B cell (primary cell): ENCODE data around the gene FEM1B. TPM values are rescaled to one million over a fixed set of nuclear protein-coding genes. Genes with fewer than 3 reads are reported as not detected.

Experiments
- ATAC-seq: fragments of 200-7000 bp; cut with Tn5 transposase; one replicate; pipeline ENCODE4 v1.10.0; 2021; ENCODE audit warnings: low read depth, mild to moderate bottlenecking, moderate number of reproducible peaks, moderate library complexity
- CTCF ChIA-PET: fragments of 350-600 bp; sonication (Branson Sonifier 250); formaldehyde crosslinking; loops from one replicate; lab custom pipeline; 2021; ENCODE audit warnings: antibody characterized with exemption, inconsistent platforms; lab: Charles Lee
- POLR2A ChIA-PET: fragments of 350-600 bp; sonication (Branson Sonifier 250); formaldehyde crosslinking; loops from one replicate; lab custom pipeline; 2021; ENCODE audit warnings: antibody characterized with exemption; lab: Charles Lee
- DNase-seq: peaks from one replicate; pipeline ENCODE4 v3.0.0; 2013
- H2AFZ ChIP-seq: 2 replicates; pipeline ENCODE4 v1.6.1; 2012; ENCODE audit warnings: mild to moderate bottlenecking, low read depth, low read length; ENCODE audit not compliant: insufficient read depth, poor library complexity, severe bottlenecking
- H3K27ac ChIP-seq, 2 donors: 1 replicate in 1 of 2; 2 replicates in 1 of 2; pipeline ENCODE4 v1.5.1; 2012 to 2013; ENCODE audit warnings: low read length in 2 of 2, mild to moderate bottlenecking in 2 of 2, moderate library complexity in 1 of 2
- H3K27me3 ChIP-seq, 4 experiments: fragments of 200-600 bp in 1 of 4; sonication (generic) in 1 of 4; replicated peaks in 1 of 4; 1 replicate in 2 of 4; 2 replicates in 2 of 4; pipeline versions ENCODE4 v1.6.1 to v1.7.0; 2013 to 2016; ENCODE audit warnings: low read length in 3 of 4, mild to moderate bottlenecking in 2 of 4, mixed read lengths in 1 of 4, moderate library complexity in 1 of 4; ENCODE audit not compliant: insufficient read depth in 4 of 4, control insufficient read depth in 3 of 4; ENCODE audit errors: control extremely low read depth in 1 of 4
- H3K36me3 ChIP-seq, 2 experiments: replicated peaks in 1 of 2; 1 replicate in 1 of 2; 2 replicates in 1 of 2; pipeline versions ENCODE4 v1.6.1 to v1.7.1; 2013; ENCODE audit warnings: low read length in 1 of 2; ENCODE audit not compliant: insufficient read depth in 2 of 2, control insufficient read depth in 1 of 2; ENCODE audit errors: control extremely low read depth in 1 of 2, extremely low read depth in 1 of 2
- H3K4me1 ChIP-seq, 2 donors: fragments of 200-600 bp in 1 of 2; sonication (generic) in 1 of 2; 1 replicate in 1 of 2; 2 replicates in 1 of 2; pipeline versions ENCODE4 v1.5.1 to v1.6.1; 2013 to 2017; ENCODE audit warnings: low read length in 2 of 2; ENCODE audit not compliant: control insufficient read depth in 2 of 2, insufficient read depth in 2 of 2
- H3K4me2 ChIP-seq: replicated peaks from 2 replicates; pipeline ENCODE3; 2012; ENCODE audit warnings: mild to moderate bottlenecking, low read depth, low read length; ENCODE audit not compliant: poor library complexity, severe bottlenecking
- H3K4me3 ChIP-seq, 5 experiments: fragments of 200-600 bp in 1 of 5; sonication (generic) in 1 of 5; 1 replicate in 3 of 5; 2 replicates in 2 of 5; pipeline versions ENCODE4 v1.5.1 to v1.7.0; 2011 to 2016; ENCODE audit warnings: low read length in 4 of 5, mild to moderate bottlenecking in 4 of 5, low read depth in 2 of 5, control low read depth in 1 of 5, moderate library complexity in 1 of 5; ENCODE audit not compliant: insufficient read depth in 1 of 5; ENCODE audit errors: control extremely low read depth in 1 of 5, extremely low read depth in 1 of 5
- H3K79me2 ChIP-seq: fragments of 200-600 bp; sonication (generic); one replicate; pipeline ENCODE4 v1.6.0; 2016; ENCODE audit warnings: low read length; ENCODE audit not compliant: control insufficient read depth, insufficient read depth
- H3K9ac ChIP-seq: fragments of 200-600 bp; sonication (generic); 2 replicates; pipeline ENCODE4 v1.6.1; 2017; ENCODE audit warnings: mild to moderate bottlenecking, low read length, moderate library complexity
- H3K9me3 ChIP-seq, 3 donors: one replicate each; pipeline versions ENCODE4 v1.6.1 to v1.7.1; 2013; ENCODE audit warnings: low read length in 2 of 3; ENCODE audit not compliant: control insufficient read depth in 2 of 3, insufficient read depth in 1 of 3; ENCODE audit errors: control extremely low read depth in 1 of 3
- H4K20me1 ChIP-seq: 2 replicates; pipeline ENCODE4 v1.6.0; 2012; ENCODE audit warnings: mild to moderate bottlenecking, low read length; ENCODE audit not compliant: insufficient read depth, control insufficient read depth, poor library complexity, severe bottlenecking
- H3K27ac Mint-ChIP-seq: one replicate; pipeline ENCODE4 v1.8.0; 2021; ENCODE audit warnings: mixed read lengths
- H3K27me3 Mint-ChIP-seq: one replicate; pipeline ENCODE4 v1.8.0; 2021; ENCODE audit warnings: mixed read lengths
- H3K4me1 Mint-ChIP-seq: one replicate; pipeline ENCODE4 v1.8.0; 2021; ENCODE audit warnings: mixed read lengths
- H3K4me3 Mint-ChIP-seq: one replicate; pipeline ENCODE4 v1.8.0; 2021; ENCODE audit warnings: mixed read lengths
- H3K9me3 Mint-ChIP-seq: one replicate; pipeline ENCODE4 v1.8.0; 2022; ENCODE audit warnings: mixed read lengths; ENCODE audit not compliant: insufficient read depth
- EZH2 ChIP-seq: IDR thresholded peaks from 2 replicates; pipeline ENCODE4 v1.6.1; 2012; ENCODE audit warnings: borderline replicate concordance, low read depth, mild to moderate bottlenecking, moderate library complexity, low read length; ENCODE audit not compliant: insufficient read depth, poor library complexity, severe bottlenecking
- WGBS: methylation state at CpG from one replicate; pipeline ENCODE4 v1.1.5; 2013; ENCODE audit warnings: missing lambda C conversion rate; ENCODE audit not compliant: insufficient coverage; 5-methylcytosine and 5-hydroxymethylcytosine counted together
- intact Hi-C: fragments of 100-400 bp; cut with micrococcal nuclease; formaldehyde crosslinking; loops from one replicate; pipeline ENCODE4 v1.10.0; 2022
- polyA plus RNA-seq: library from polyadenylated mRNA; depleted of rRNA; stranded (reverse); fragments of >200 nt; gene quantifications from 2 replicates; pipeline ENCODE4 v1.2.3, GENCODE V29; 2012
- total RNA-seq, 2 donors: library from RNA; stranded (reverse); fragments of 120-200 nt in 1 of 2; gene quantifications; 1 replicate in 1 of 2; 2 replicates in 1 of 2; pipeline versions ENCODE4 v1.2.3 to v1.2.4, GENCODE V29; 2013 to 2022
- TF ChIP-seq, protein P1 (sequence below): fragments of 200-600 bp; IDR thresholded peaks from one replicate; pipeline ENCODE4 v1.8.0; 2022; ENCODE audit warnings: antibody characterized with exemption, mild to moderate bottlenecking

Gene FEM1B
- total and polyA plus RNA-seq, 2 donors (not counting 1 experiment from before 2014, with no cell fraction given): 13.8 to 52.4 TPM

DNA sequence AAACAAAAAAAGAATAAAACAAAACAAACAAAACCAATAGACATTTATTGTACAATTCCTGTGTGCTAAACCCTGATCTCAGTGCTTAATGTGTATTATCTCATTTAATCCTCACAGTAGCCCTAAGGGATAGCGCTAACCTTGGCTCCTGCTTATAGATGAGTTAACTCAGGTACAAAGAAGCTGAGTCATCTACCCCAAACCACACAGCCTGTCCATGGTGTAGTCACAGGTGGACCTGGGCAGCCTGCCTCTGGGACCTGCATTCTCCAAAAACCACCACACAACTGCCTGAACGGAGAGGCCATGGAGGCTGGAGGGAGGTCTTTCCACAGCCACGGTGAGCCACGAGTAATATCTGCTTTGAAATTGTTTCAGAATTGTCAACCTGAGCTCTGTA lies 42.5 kb upstream of the FEM1B start:
- H3K27ac Mint-ChIP-seq: no peak overlapping the region
- ChIA-PET POLR2A (no interaction called here), CTCF (interaction anchor here (1.2 kb wide), 1 partner anchor 18 kb away, joined by 4 read pairs; no protein-coding TSS in a partner anchor)
- Histone ChIP-seq H3K36me3 (no peaks in the 10 kb centered on the region), H3K27ac (no peak overlapping the region), H2AFZ (no peak overlapping the region), H3K9me3 (no peaks in the 10 kb centered on the region), H3K79me2 (peaks cover 15% of the 10 kb centered on the region), H3K4me2 (no peak overlapping the region), H3K4me1 (peaks cover 4 to 14% of the 10 kb centered on the region in 2 donors), H3K9ac (no peak overlapping the region), H4K20me1 (no peaks in the 10 kb centered on the region), H3K27me3 (peaks cover 0 to 2% (median 0%) of the 10 kb centered on the region in 4 experiments), H3K4me3 (no peak overlapping the region)
- 100% methylated on average over 2 of the region's 4 CpGs for WGBS
- H3K27me3 Mint-ChIP-seq: peaks cover 4% of the 10 kb centered on the region
- no peak overlapping the region for H3K4me3 Mint-ChIP-seq
- DNase-seq (no peak), ATAC-seq (no peak)
- TF ChIP-seq, protein P1, sequence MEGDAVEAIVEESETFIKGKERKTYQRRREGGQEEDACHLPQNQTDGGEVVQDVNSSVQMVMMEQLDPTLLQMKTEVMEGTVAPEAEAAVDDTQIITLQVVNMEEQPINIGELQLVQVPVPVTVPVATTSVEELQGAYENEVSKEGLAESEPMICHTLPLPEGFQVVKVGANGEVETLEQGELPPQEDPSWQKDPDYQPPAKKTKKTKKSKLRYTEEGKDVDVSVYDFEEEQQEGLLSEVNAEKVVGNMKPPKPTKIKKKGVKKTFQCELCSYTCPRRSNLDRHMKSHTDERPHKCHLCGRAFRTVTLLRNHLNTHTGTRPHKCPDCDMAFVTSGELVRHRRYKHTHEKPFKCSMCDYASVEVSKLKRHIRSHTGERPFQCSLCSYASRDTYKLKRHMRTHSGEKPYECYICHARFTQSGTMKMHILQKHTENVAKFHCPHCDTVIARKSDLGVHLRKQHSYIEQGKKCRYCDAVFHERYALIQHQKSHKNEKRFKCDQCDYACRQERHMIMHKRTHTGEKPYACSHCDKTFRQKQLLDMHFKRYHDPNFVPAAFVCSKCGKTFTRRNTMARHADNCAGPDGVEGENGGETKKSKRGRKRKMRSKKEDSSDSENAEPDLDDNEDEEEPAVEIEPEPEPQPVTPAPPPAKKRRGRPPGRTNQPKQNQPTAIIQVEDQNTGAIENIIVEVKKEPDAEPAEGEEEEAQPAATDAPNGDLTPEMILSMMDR: no peak
- TF ChIP-seq EZH2: no peak
- H3K4me1 Mint-ChIP-seq: peaks cover 12% of the 10 kb centered on the region
- intact Hi-C loops: no loop called here
- H3K9me3 Mint-ChIP-seq: no peaks in the 10 kb centered on the region

DNA sequence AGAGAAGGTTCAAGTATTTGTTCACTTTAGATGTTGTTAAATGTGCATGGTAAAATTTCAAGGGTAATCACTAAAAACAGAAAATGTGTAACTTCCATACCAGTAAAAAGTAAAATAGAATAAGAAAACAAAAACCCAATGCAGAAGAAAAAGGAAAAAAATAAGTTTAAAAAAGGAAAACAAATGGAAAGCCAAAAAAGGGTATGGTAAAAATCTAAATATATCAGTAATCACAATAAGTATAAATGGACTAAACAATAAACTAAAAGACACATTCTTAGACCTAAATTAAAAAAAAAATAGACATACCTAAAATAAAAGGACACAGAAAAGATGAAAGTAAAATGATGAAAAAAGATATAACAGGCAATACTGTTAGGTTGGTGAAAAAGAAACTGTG lies 38.5 kb upstream of the FEM1B start:
- Histone ChIP-seq H3K9me3 (peaks cover 0 to 14% (median 10%) of the 10 kb centered on the region in 3 donors), H3K4me1 (no peaks in the 10 kb centered on the region), H4K20me1 (no peaks in the 10 kb centered on the region), H3K4me3 (no peak overlapping the region), H2AFZ (no peak overlapping the region), H3K9ac (no peak overlapping the region), H3K36me3 (no peaks in the 10 kb centered on the region), H3K27me3 (no peaks in the 10 kb centered on the region), H3K27ac (no peak overlapping the region), H3K4me2 (no peak overlapping the region), H3K79me2 (no peaks in the 10 kb centered on the region)
- ChIA-PET POLR2A (no interaction called here), CTCF (interaction anchor here (0.6 kb wide), 1 partner anchor 11 kb away, joined by 3 read pairs; no protein-coding TSS in a partner anchor)
- TF ChIP-seq, protein P1: no peak
- no peak for TF ChIP-seq EZH2
- peaks cover 2% of the 10 kb centered on the region for H3K9me3 Mint-ChIP-seq
- DNase-seq: no peak
- no peak overlapping the region for H3K27ac Mint-ChIP-seq
- no peaks in the 10 kb centered on the region for H3K4me1 Mint-ChIP-seq
- H3K27me3 Mint-ChIP-seq: peaks cover 4% of the 10 kb centered on the region
- ATAC-seq: no peak
- H3K4me3 Mint-ChIP-seq: no peak overlapping the region
- intact Hi-C loops: no loop called here
